Measurements from ENCODE around the gene FGF9. TPM values are rescaled to one million over a fixed set of nuclear protein-coding genes. Genes with fewer than 3 reads are reported as not detected.

Gene FGF9
- total RNA-seq, 1 experiment from 2014 or later, result 0.21 TPM

DNA sequence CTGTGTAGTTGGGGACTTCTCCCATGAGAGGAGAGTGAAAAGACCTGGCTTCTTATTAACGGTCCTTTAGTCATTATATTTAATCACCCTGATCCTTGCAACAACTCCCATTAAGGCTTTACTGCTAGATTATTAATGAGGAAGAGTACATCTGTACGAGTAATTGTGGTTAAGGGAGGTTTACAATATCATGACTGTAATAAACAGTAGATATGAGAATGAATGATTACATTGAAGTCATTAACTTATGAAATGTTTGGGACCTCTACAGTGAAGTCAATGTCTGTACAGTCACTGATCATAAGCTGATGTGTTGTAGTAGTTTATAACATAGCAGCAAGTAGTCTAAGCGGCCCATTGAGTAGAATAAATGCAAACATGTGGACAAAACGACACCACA is 24.7 kb downstream of the FGF9 start:
- Histone ChIP-seq H3K27me3 (replicated peaks; ENCODE audit: insufficient read depth, low read depth, low read length, poor library complexity) (peaks cover 6% of the 10 kb centered on the region), H3K27ac (ENCODE audit: low read depth, low read length, poor library complexity, severe bottlenecking) (no peak overlapping the region), H3K4me3 (ENCODE audit: low read depth, low read length, poor library complexity, severe bottlenecking) (no peak overlapping the region), H3K4me1 (ENCODE audit: insufficient read depth, low read length, poor library complexity, severe bottlenecking) (no peaks in the 10 kb centered on the region), H3K9me3 (ENCODE audit: low read depth, low read length, poor library complexity, severe bottlenecking) (no peaks in the 10 kb centered on the region), H3K36me3 (ENCODE audit: insufficient read depth, low read length, poor library complexity, severe bottlenecking) (no peaks in the 10 kb centered on the region)
- POLR2A ChIA-PET (ENCODE audit: low non-redundant PET), result no interaction called here
- intact Hi-C loops (cut with micrococcal nuclease; ENCODE audit: unreplicated experiment), result no loop called here
- CTCF ChIA-PET, result no interaction called here
- TF ChIP-seq, protein P1, sequence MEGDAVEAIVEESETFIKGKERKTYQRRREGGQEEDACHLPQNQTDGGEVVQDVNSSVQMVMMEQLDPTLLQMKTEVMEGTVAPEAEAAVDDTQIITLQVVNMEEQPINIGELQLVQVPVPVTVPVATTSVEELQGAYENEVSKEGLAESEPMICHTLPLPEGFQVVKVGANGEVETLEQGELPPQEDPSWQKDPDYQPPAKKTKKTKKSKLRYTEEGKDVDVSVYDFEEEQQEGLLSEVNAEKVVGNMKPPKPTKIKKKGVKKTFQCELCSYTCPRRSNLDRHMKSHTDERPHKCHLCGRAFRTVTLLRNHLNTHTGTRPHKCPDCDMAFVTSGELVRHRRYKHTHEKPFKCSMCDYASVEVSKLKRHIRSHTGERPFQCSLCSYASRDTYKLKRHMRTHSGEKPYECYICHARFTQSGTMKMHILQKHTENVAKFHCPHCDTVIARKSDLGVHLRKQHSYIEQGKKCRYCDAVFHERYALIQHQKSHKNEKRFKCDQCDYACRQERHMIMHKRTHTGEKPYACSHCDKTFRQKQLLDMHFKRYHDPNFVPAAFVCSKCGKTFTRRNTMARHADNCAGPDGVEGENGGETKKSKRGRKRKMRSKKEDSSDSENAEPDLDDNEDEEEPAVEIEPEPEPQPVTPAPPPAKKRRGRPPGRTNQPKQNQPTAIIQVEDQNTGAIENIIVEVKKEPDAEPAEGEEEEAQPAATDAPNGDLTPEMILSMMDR (conservative IDR thresholded peaks at IDR 0.05; ENCODE audit: low read depth, low read length), result no peak
- no peak for TF ChIP-seq EZH2 (IDR thresholded peaks at IDR 0.05; ENCODE audit: borderline replicate concordance, low read depth, low read length, poor library complexity, severe bottlenecking)
- DNase-seq (ENCODE audit: low spot score), result no peak
- BruUV-seq (replicated peaks), result no TSS peak

DNA sequence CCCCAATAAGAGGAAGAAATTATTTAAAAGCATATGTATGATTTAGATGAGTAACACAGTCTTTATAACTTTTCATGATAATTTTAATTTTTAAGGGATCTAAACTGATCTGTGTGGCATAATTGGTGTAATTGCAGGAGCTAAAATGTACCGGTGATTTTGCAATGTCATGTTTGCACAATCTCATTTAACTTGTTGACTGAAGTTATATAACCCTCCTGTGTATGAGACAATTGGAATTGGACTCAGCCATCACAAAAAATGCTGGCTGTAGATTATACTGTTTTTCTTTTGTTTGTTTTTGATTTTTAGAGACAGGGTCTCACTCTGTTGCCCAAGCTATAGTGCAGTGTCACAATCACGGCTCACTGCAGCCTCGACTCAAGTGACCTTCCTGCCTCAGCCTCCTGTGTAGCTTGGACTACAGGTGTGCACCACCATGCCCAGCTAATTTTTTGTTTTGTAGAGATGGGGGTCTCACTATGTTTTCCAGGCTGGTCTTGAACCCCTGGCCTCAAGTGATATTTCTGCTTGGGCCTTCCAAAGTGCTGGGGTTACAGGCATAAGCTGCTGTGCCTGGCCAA is 26.1 kb downstream of the FGF9 start:
- no peak for DNase-seq (ENCODE audit: low spot score)
- Histone ChIP-seq H3K9me3 (ENCODE audit: low read depth, low read length, poor library complexity, severe bottlenecking) (no peaks in the 10 kb centered on the region), H3K27me3 (replicated peaks; ENCODE audit: insufficient read depth, low read depth, low read length, poor library complexity) (no peaks in the 10 kb centered on the region), H3K27ac (ENCODE audit: low read depth, low read length, poor library complexity, severe bottlenecking) (no peak overlapping the region), H3K36me3 (ENCODE audit: insufficient read depth, low read length, poor library complexity, severe bottlenecking) (no peaks in the 10 kb centered on the region), H3K4me1 (ENCODE audit: insufficient read depth, low read length, poor library complexity, severe bottlenecking) (no peaks in the 10 kb centered on the region), H3K4me3 (ENCODE audit: low read depth, low read length, poor library complexity, severe bottlenecking) (no peak overlapping the region)
- TF ChIP-seq EZH2 (IDR thresholded peaks at IDR 0.05; ENCODE audit: borderline replicate concordance, low read depth, low read length, poor library complexity, severe bottlenecking), result no peak
- TF ChIP-seq, protein P1 (conservative IDR thresholded peaks at IDR 0.05; ENCODE audit: low read depth, low read length), result no peak
- POLR2A ChIA-PET (ENCODE audit: low non-redundant PET), result no interaction called here
- intact Hi-C loops (cut with micrococcal nuclease; ENCODE audit: unreplicated experiment), result no loop called here
- CTCF ChIA-PET, result no interaction called here
- no TSS peak for BruUV-seq (replicated peaks)

DNA sequence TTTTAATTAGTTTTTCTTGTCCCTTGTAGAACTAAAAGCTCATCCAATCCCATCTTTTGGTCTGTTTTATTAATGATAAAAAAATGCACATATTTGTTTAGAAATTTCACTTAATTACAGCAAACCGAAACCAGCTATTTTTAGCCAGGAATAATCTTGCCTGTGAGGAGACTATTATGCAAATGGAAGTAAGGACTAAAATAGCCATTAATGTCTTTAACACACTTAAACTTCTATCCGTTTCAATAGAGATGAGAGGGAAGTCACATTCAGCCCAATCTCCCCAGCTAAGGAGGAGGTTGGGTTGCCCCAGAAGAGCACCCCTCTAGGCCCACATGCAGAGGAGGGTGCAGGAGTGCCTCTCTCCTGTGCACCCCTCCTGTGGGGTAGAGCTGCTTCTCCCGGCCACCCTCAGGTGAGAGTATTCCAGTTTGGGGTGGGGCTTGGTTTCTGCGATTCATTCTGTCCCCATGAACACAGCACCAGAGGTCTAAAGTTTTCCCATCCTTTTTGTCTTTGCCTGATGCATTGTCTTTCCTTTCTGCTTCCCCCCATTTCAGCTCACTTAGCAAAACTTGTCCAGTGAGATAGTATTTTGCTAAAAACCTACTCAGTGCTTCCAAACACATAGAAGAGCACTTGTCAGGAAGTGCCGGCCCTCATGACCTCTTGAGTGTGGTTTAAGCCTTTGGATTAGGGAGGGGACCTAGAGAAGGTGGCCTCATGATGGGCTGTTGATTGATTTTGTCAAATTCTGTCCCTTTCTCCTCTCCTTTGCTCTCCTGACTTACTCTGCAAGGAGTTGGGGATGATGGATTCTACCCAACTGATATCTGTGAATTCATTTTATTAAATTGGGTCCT is 28.2 kb downstream of the FGF9 start:
- DNase-seq (ENCODE audit: low spot score), result no peak
- POLR2A ChIA-PET (ENCODE audit: low non-redundant PET), result no interaction called here
- TF ChIP-seq EZH2 (IDR thresholded peaks at IDR 0.05; ENCODE audit: borderline replicate concordance, low read depth, low read length, poor library complexity, severe bottlenecking), result no peak
- TF ChIP-seq, protein P1 (conservative IDR thresholded peaks at IDR 0.05; ENCODE audit: low read depth, low read length), result no peak
- no TSS peak for BruUV-seq (replicated peaks)
- Histone ChIP-seq H3K27ac (ENCODE audit: low read depth, low read length, poor library complexity, severe bottlenecking) (no peak overlapping the region), H3K4me3 (ENCODE audit: low read depth, low read length, poor library complexity, severe bottlenecking) (no peak overlapping the region), H3K27me3 (replicated peaks; ENCODE audit: insufficient read depth, low read depth, low read length, poor library complexity) (no peaks in the 10 kb centered on the region), H3K36me3 (ENCODE audit: insufficient read depth, low read length, poor library complexity, severe bottlenecking) (no peaks in the 10 kb centered on the region), H3K9me3 (ENCODE audit: low read depth, low read length, poor library complexity, severe bottlenecking) (no peaks in the 10 kb centered on the region), H3K4me1 (ENCODE audit: insufficient read depth, low read length, poor library complexity, severe bottlenecking) (no peaks in the 10 kb centered on the region)
- intact Hi-C loops (cut with micrococcal nuclease; ENCODE audit: unreplicated experiment), result no loop called here
- CTCF ChIA-PET, result no interaction called here
